HG03565 (cell line): ENCODE data around the gene TMEM238L.

Experiments
- ATAC-seq: cut with Tn5 transposase; IDR thresholded peaks from one replicate; pipeline ENCODE4 v1.9.1; 2021; ENCODE audit warnings: mild to moderate bottlenecking, moderate library complexity; ENCODE audit not compliant: unreplicated experiment

The TMEM238L gene

DNA sequence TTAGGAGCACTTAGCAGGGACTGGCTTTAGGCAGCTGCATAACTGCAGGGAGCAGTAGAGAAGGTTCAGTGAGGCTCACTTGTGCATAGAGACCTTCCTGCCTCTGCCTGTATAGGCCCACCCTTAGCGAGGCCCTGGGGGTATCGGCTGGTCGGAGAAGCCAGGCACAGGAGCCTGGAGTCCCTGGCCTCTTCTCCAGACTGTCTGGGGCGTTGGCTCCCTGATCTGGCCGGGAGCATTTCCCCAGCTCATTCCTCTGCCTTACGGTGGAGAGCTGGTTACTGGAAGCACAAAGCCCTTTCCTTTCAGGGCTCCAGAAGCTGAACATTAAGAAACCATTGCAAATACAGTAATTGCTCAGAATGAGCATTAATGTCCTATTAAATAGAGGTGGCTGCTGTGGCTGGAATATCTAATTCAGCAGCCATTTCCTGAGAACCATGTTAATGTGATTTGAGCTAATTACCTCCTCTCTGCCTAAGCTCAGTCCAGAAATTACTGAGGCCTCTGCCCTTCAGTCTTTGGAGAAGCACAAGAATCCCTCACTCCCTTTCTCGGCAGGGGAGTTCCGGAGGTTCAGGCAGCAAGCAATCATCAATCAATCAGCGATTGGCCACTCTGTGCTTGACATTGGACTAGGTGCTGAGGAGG lies 55.2 kb downstream of the TMEM238L start:
- ATAC-seq, result no peak

DNA sequence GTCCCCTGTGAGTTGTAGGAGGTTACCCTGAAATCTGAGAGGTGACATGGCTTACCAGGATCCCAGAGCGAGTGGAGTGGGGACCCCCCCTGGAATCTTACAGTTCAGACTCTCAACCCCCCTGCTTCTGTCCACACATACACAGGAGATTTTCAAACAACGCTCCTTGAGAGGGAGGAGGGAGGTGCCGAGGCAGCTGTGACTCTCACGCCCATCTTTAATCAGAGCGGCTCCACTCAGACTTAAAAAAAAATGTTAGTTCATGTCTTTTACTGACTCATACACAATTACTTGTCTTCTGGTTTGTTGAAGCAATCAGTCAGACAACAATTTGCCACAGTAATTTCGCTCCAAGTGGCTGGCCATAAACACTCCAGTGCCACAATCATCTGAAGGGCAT lies 58.7 kb downstream of the TMEM238L start:
- ATAC-seq, result no peak
